H1 (cell line): ENCODE results near the gene ETFBKMT. TPM values are rescaled to one million over a fixed set of nuclear protein-coding genes. Genes with fewer than 3 reads are reported as not detected.

Experiments used
- POU5F1 ChIP-seq: IDR thresholded peaks from 2 replicates; pipeline ENCODE4 v1.6.1; 2011; ENCODE audit warnings: low read depth, mild to moderate bottlenecking, low read length, moderate library complexity
- TEAD4 ChIP-seq: IDR thresholded peaks from 2 replicates; pipeline ENCODE4 v1.6.1; 2012; ENCODE audit warnings: low read depth, low read length, inconsistent platforms, mixed read lengths
- polyA plus RNA-seq, 7 experiments: library from polyadenylated mRNA; depleted of rRNA in 3 of 7; stranded (reverse) in 5 of 7; unstranded in 2 of 7; fragments of >200 nt in 5 of 7; fragments of 200-250 nt in 2 of 7; gene quantifications; 1 replicate in 5 of 7; 2 replicates in 1 of 7; 4 replicates in 1 of 7; pipeline versions ENCODE4 v1.2.1 to v1.2.3, GENCODE V29; 2011 to 2013; ENCODE audit warnings: missing spikeins in 2 of 7, mixed read lengths in 2 of 7
- total RNA-seq: library from RNA; stranded (reverse); fragmentation: NEBNext Ultra II Directional; extraction: Animal tissue kit (Norgen Biotek cat#: 25700); gene quantifications from 2 replicates; pipeline ENCODE4 v1.2.1, GENCODE V29; 2021
- TF ChIP-seq, protein P1 (sequence below): fragments of 300-600 bp; sonication (generic); IDR thresholded peaks from 2 replicates; pipeline ENCODE4 v1.7.1; 2012; ENCODE audit warnings: low read length, moderate library complexity, mild to moderate bottlenecking, inconsistent platforms; ENCODE audit not compliant: insufficient replicate concordance

The ETFBKMT gene
- total and polyA plus RNA-seq, 2 of the 8 experiments (the other 6 are each of a cell fraction or from before 2014, with no cell fraction given), result 0.59 to 1.7 TPM

DNA sequence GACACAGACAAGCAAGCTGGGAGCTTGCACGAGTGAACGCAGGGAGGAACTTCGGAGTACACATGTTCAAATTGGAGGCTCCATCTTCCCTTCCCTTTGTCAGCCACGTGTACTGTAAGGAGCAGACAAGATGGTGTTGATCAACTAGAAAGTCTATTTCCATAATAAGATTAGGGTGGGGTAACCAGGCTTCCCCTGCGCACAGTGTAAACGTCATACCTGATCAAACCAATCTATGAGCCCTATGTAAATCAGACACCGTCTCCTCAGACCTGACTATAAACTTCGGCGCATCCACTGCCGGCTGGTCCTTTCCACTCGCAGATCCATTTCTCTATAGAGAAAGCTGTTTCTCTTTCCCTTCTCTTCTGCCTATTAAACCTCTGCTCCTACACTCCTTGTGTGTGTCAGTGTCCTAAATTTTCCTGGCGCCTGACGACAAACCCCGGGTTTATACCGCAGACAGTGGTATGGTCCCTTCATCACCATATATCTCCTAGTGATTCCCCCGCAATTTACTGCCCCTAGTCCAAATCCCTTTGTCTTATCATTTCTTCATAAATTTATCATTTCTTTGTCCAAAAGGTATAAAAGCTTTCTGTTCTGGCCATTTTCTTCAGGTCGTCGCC lies 7.5 kb upstream of the ETFBKMT start (continued):
- TF ChIP-seq, protein P1, sequence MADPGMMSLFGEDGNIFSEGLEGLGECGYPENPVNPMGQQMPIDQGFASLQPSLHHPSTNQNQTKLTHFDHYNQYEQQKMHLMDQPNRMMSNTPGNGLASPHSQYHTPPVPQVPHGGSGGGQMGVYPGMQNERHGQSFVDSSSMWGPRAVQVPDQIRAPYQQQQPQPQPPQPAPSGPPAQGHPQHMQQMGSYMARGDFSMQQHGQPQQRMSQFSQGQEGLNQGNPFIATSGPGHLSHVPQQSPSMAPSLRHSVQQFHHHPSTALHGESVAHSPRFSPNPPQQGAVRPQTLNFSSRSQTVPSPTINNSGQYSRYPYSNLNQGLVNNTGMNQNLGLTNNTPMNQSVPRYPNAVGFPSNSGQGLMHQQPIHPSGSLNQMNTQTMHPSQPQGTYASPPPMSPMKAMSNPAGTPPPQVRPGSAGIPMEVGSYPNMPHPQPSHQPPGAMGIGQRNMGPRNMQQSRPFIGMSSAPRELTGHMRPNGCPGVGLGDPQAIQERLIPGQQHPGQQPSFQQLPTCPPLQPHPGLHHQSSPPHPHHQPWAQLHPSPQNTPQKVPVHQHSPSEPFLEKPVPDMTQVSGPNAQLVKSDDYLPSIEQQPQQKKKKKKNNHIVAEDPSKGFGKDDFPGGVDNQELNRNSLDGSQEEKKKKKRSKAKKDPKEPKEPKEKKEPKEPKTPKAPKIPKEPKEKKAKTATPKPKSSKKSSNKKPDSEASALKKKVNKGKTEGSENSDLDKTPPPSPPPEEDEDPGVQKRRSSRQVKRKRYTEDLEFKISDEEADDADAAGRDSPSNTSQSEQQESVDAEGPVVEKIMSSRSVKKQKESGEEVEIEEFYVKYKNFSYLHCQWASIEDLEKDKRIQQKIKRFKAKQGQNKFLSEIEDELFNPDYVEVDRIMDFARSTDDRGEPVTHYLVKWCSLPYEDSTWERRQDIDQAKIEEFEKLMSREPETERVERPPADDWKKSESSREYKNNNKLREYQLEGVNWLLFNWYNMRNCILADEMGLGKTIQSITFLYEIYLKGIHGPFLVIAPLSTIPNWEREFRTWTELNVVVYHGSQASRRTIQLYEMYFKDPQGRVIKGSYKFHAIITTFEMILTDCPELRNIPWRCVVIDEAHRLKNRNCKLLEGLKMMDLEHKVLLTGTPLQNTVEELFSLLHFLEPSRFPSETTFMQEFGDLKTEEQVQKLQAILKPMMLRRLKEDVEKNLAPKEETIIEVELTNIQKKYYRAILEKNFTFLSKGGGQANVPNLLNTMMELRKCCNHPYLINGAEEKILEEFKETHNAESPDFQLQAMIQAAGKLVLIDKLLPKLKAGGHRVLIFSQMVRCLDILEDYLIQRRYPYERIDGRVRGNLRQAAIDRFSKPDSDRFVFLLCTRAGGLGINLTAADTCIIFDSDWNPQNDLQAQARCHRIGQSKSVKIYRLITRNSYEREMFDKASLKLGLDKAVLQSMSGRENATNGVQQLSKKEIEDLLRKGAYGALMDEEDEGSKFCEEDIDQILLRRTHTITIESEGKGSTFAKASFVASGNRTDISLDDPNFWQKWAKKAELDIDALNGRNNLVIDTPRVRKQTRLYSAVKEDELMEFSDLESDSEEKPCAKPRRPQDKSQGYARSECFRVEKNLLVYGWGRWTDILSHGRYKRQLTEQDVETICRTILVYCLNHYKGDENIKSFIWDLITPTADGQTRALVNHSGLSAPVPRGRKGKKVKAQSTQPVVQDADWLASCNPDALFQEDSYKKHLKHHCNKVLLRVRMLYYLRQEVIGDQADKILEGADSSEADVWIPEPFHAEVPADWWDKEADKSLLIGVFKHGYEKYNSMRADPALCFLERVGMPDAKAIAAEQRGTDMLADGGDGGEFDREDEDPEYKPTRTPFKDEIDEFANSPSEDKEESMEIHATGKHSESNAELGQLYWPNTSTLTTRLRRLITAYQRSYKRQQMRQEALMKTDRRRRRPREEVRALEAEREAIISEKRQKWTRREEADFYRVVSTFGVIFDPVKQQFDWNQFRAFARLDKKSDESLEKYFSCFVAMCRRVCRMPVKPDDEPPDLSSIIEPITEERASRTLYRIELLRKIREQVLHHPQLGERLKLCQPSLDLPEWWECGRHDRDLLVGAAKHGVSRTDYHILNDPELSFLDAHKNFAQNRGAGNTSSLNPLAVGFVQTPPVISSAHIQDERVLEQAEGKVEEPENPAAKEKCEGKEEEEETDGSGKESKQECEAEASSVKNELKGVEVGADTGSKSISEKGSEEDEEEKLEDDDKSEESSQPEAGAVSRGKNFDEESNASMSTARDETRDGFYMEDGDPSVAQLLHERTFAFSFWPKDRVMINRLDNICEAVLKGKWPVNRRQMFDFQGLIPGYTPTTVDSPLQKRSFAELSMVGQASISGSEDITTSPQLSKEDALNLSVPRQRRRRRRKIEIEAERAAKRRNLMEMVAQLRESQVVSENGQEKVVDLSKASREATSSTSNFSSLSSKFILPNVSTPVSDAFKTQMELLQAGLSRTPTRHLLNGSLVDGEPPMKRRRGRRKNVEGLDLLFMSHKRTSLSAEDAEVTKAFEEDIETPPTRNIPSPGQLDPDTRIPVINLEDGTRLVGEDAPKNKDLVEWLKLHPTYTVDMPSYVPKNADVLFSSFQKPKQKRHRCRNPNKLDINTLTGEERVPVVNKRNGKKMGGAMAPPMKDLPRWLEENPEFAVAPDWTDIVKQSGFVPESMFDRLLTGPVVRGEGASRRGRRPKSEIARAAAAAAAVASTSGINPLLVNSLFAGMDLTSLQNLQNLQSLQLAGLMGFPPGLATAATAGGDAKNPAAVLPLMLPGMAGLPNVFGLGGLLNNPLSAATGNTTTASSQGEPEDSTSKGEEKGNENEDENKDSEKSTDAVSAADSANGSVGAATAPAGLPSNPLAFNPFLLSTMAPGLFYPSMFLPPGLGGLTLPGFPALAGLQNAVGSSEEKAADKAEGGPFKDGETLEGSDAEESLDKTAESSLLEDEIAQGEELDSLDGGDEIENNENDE, result no peak
- TF ChIP-seq POU5F1, result no peak
- no peak for TF ChIP-seq TEAD4
